ENCODE measurements around the gene RIN1. TPM values are rescaled to one million over a fixed set of nuclear protein-coding genes. Genes with fewer than 3 reads are reported as not detected.

The RIN1 gene
- total and polyA plus RNA-seq, 2 experiments from 2014 or later, result 6.2 to 9.5 TPM

GRCh38 chr11:66343176-66343575, 6.9 kb upstream of the RIN1 start:
- Histone ChIP-seq H3K79me2 (peaks cover 39% of the 10 kb centered on the region), H3K27me3 (no peaks in the 10 kb centered on the region), H3K9me2 (replicated peaks; ENCODE audit: insufficient read depth) (no peaks in the 10 kb centered on the region), H3K4me3 (no peak overlapping the region), H3K4me1 (ENCODE audit: insufficient read depth) (peaks cover 20% of the 10 kb centered on the region), H2AFZ (no peak overlapping the region), H3K36me3 (replicated peaks; ENCODE audit: insufficient read depth, low read depth) (no peaks in the 10 kb centered on the region), H3K9me3 (ENCODE audit: low read depth) (no peaks in the 10 kb centered on the region), H4K20me1 (ENCODE audit: insufficient read depth, poor library complexity, severe bottlenecking) (no peaks in the 10 kb centered on the region), H3K27ac (no peak overlapping the region), H3K4me2 (peak overlapping the region; percentile 97)
- TF ChIP-seq CTCF (IDR thresholded peaks at IDR 0.05; ENCODE audit: poor library complexity) (no peak), EZH2phosphoT487 (IDR thresholded peaks at IDR 0.05; ENCODE audit: low read depth, severe bottlenecking, unreplicated experiment) (no peak), EZH2 (IDR thresholded peaks at IDR 0.05; ENCODE audit: borderline replicate concordance) (no peak)
- WGBS (ENCODE audit: low lambda C conversion rate, missing lambda C conversion rate), result 95% methylated on average over 8 of the region's 8 CpGs
- no peak for DNase-seq (ENCODE audit: low spot score)

- TF ChIP-seq EZH2phosphoT487 (IDR thresholded peaks at IDR 0.05; ENCODE audit: low read depth, severe bottlenecking, unreplicated experiment), result no peak
- no peak for TF ChIP-seq EZH2 (IDR thresholded peaks at IDR 0.05; ENCODE audit: borderline replicate concordance)
- no peak for TF ChIP-seq CTCF (IDR thresholded peaks at IDR 0.05; ENCODE audit: poor library complexity)
- H4K20me1 ChIP-seq (ENCODE audit: insufficient read depth, poor library complexity, severe bottlenecking), result no peaks in the 10 kb centered on the region
- no peak for DNase-seq (ENCODE audit: low spot score)
- H3K36me3 ChIP-seq (replicated peaks; ENCODE audit: insufficient read depth, low read depth), result no peaks in the 10 kb centered on the region
- no peak overlapping the region for H3K4me2 ChIP-seq
- peaks cover 24% of the 10 kb centered on the region for H3K4me1 ChIP-seq (ENCODE audit: insufficient read depth)
- no peaks in the 10 kb centered on the region for H3K9me3 ChIP-seq (ENCODE audit: low read depth)
- H2AFZ ChIP-seq, result no peak overlapping the region
- H3K27ac ChIP-seq, result no peak overlapping the region
- H3K79me2 ChIP-seq, result peaks cover 34% of the 10 kb centered on the region
- WGBS (ENCODE audit: low lambda C conversion rate, missing lambda C conversion rate), result 97% methylated on average over 21 of the region's 21 CpGs
- no peaks in the 10 kb centered on the region for H3K27me3 ChIP-seq
- no peak overlapping the region for H3K4me3 ChIP-seq
- no peaks in the 10 kb centered on the region for H3K9me2 ChIP-seq (replicated peaks; ENCODE audit: insufficient read depth)
Observed at GRCh38 chr11:66341502-66342126, 5.4 kb upstream of the RIN1 start.

DNA sequence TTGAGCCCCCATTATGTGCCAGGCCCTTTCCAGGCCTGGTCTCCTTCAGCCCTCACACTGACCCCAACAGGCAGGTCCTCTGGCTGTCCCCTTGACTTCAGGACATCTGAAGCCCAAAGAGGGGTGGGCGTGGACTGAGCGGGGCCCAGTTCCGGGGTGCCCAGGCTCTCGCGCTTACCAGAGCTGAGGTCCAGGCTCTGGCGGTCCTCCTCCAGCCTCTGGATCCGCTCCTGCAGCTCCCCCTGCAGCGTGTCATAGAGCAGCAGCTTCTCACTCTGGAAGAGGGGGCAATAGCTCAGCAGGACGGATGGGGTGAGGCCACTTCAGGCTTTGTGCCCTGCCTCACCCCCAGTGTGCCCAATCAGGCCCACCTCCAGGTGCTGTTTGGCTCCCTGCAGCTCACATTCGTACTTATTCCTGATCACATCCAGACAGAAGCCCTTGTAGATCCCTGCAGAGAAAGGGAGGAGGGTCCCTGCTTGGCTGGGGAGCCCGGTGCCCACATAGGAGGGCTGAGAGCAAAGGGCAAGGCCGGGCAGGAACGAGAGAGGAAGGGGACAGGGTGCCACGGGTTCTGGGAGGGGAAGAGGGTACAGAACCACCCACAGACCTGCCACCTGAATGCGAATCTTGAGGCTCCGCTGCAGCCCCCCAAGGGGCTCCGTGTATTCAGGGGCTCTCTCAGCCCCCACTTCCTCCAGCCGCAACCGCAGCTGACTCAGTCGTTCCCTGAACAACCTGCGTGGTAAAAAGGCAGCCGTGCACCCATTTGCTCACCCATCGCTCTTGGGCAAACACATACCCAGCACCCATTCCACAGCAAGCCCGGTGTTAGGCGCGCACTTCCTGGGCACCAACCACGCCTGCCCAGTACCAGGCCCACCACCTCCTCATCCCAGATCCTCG, 4.6 kb upstream of the RIN1 start:
- Histone ChIP-seq H2AFZ (no peak overlapping the region), H3K4me3 (no peak overlapping the region), H3K27me3 (no peaks in the 10 kb centered on the region), H3K79me2 (peaks cover 26% of the 10 kb centered on the region), H3K9me3 (ENCODE audit: low read depth) (no peaks in the 10 kb centered on the region), H3K9me2 (replicated peaks; ENCODE audit: insufficient read depth) (no peaks in the 10 kb centered on the region), H3K4me1 (ENCODE audit: insufficient read depth) (peaks cover 24% of the 10 kb centered on the region), H4K20me1 (ENCODE audit: insufficient read depth, poor library complexity, severe bottlenecking) (no peaks in the 10 kb centered on the region), H3K27ac (no peak overlapping the region), H3K36me3 (replicated peaks; ENCODE audit: insufficient read depth, low read depth) (no peaks in the 10 kb centered on the region), H3K4me2 (no peak overlapping the region)
- 97% methylated on average over 28 of the region's 28 CpGs for WGBS (ENCODE audit: low lambda C conversion rate, missing lambda C conversion rate)
- no peak for DNase-seq (ENCODE audit: low spot score)
- TF ChIP-seq EZH2phosphoT487 (IDR thresholded peaks at IDR 0.05; ENCODE audit: low read depth, severe bottlenecking, unreplicated experiment) (no peak), EZH2 (IDR thresholded peaks at IDR 0.05; ENCODE audit: borderline replicate concordance) (no peak), CTCF (IDR thresholded peaks at IDR 0.05; ENCODE audit: poor library complexity) (no peak)

Data from hepatocyte (in vitro differentiated cells).